ENCODE results near the gene CDHR5.

CDHR5 gene

GRCh38 chr11:592918-593317 is 31.8 kb downstream of the CDHR5 start:
- Histone ChIP-seq H3K4me1 (ENCODE audit: control insufficient read depth, low read length) (no peaks in the 10 kb centered on the region), H3F3A (ENCODE audit: control insufficient read depth, insufficient read depth) (no peaks in the 10 kb centered on the region), H3K4me2 (ENCODE audit: low read length) (no peak overlapping the region), H3K27ac (ENCODE audit: low read depth, low read length) (no peak overlapping the region), H3K9me3 (ENCODE audit: control insufficient read depth, insufficient read depth, low read length) (no peaks in the 10 kb centered on the region), H4K20me1 (ENCODE audit: control insufficient read depth, insufficient read depth, low read depth, low read length) (peaks cover 6% of the 10 kb centered on the region; the same call in 1 of the 2 replicates), H3K4me3 (ENCODE audit: low read length) (no peak overlapping the region), H3K27me3 (ENCODE audit: control insufficient read depth, low read length) (no peaks in the 10 kb centered on the region), H3K79me2 (ENCODE audit: control insufficient read depth, low read length) (peaks cover 27% of the 10 kb centered on the region), H3K9me2 (replicated peaks; ENCODE audit: control insufficient read depth, low read length) (no peaks in the 10 kb centered on the region), H3K36me3 (ENCODE audit: control insufficient read depth, low read length) (peaks cover 87% of the 10 kb centered on the region)
- no peak for TF ChIP-seq CTCF (IDR thresholded peaks at IDR 0.05; ENCODE audit: low read depth, low read length, poor library complexity, severe bottlenecking)
- no peak for TF ChIP-seq EZH2phosphoT487 (IDR thresholded peaks at IDR 0.05; ENCODE audit: borderline replicate concordance, low read length)

GRCh38 chr11:592501-592900 is 32.3 kb downstream of the CDHR5 start:
- peaks cover 31% of the 10 kb centered on the region for H3K79me2 ChIP-seq (ENCODE audit: control insufficient read depth, low read length)
- H3K4me3 ChIP-seq (ENCODE audit: low read length) = no peak overlapping the region
- H3K9me3 ChIP-seq (ENCODE audit: control insufficient read depth, insufficient read depth, low read length) = no peaks in the 10 kb centered on the region
- H3K27me3 ChIP-seq (ENCODE audit: control insufficient read depth, low read length) = no peaks in the 10 kb centered on the region
- TF ChIP-seq EZH2phosphoT487 (IDR thresholded peaks at IDR 0.05; ENCODE audit: borderline replicate concordance, low read length) = no peak
- H3K36me3 ChIP-seq (ENCODE audit: control insufficient read depth, low read length) = peaks cover 87% of the 10 kb centered on the region
- no peaks in the 10 kb centered on the region for H3K9me2 ChIP-seq (replicated peaks; ENCODE audit: control insufficient read depth, low read length)
- H4K20me1 ChIP-seq (ENCODE audit: control insufficient read depth, insufficient read depth, low read depth, low read length) = peaks cover 6% of the 10 kb centered on the region; the same call in 1 of the 2 replicates
- H3F3A ChIP-seq (ENCODE audit: control insufficient read depth, insufficient read depth) = no peaks in the 10 kb centered on the region
- no peaks in the 10 kb centered on the region for H3K4me1 ChIP-seq (ENCODE audit: control insufficient read depth, low read length)
- H3K4me2 ChIP-seq (ENCODE audit: low read length) = no peak overlapping the region
- H3K27ac ChIP-seq (ENCODE audit: low read depth, low read length) = no peak overlapping the region

GRCh38 chr11:590997-591396 is 33.8 kb downstream of the CDHR5 start:
- Histone ChIP-seq H3K36me3 (ENCODE audit: control insufficient read depth, low read length) (peaks cover 89% of the 10 kb centered on the region), H3F3A (ENCODE audit: control insufficient read depth, insufficient read depth) (no peaks in the 10 kb centered on the region), H3K27ac (ENCODE audit: low read depth, low read length) (no peak overlapping the region), H3K4me3 (ENCODE audit: low read length) (no peak overlapping the region), H3K27me3 (ENCODE audit: control insufficient read depth, low read length) (no peaks in the 10 kb centered on the region), H3K9me3 (ENCODE audit: control insufficient read depth, insufficient read depth, low read length) (no peaks in the 10 kb centered on the region), H3K4me1 (ENCODE audit: control insufficient read depth, low read length) (no peaks in the 10 kb centered on the region), H3K4me2 (ENCODE audit: low read length) (no peak overlapping the region), H4K20me1 (ENCODE audit: control insufficient read depth, insufficient read depth, low read depth, low read length) (peaks cover 6% of the 10 kb centered on the region; the same call in 1 of the 2 replicates), H3K79me2 (ENCODE audit: control insufficient read depth, low read length) (peaks cover 40% of the 10 kb centered on the region), H3K9me2 (replicated peaks; ENCODE audit: control insufficient read depth, low read length) (no peaks in the 10 kb centered on the region)
- TF ChIP-seq EZH2phosphoT487 (IDR thresholded peaks at IDR 0.05; ENCODE audit: borderline replicate concordance, low read length) = no peak
- TF ChIP-seq CTCF (IDR thresholded peaks at IDR 0.05; ENCODE audit: low read depth, low read length, poor library complexity, severe bottlenecking) = no peak

GRCh38 chr11:589798-590197 is 35.0 kb downstream of the CDHR5 start:
- no peak overlapping the region for H3K4me3 ChIP-seq (ENCODE audit: low read length)
- TF ChIP-seq CTCF (IDR thresholded peaks at IDR 0.05; ENCODE audit: low read depth, low read length, poor library complexity, severe bottlenecking) (no peak), EZH2phosphoT487 (IDR thresholded peaks at IDR 0.05; ENCODE audit: borderline replicate concordance, low read length) (no peak)
- no peaks in the 10 kb centered on the region for H3K9me2 ChIP-seq (replicated peaks; ENCODE audit: control insufficient read depth, low read length)
- H3K4me2 ChIP-seq (ENCODE audit: low read length) = no peak overlapping the region
- peaks cover 42% of the 10 kb centered on the region for H3K79me2 ChIP-seq (ENCODE audit: control insufficient read depth, low read length)
- no peaks in the 10 kb centered on the region for H3K4me1 ChIP-seq (ENCODE audit: control insufficient read depth, low read length)
- no peaks in the 10 kb centered on the region for H3K27me3 ChIP-seq (ENCODE audit: control insufficient read depth, low read length)
- no peaks in the 10 kb centered on the region for H3F3A ChIP-seq (ENCODE audit: control insufficient read depth, insufficient read depth)
- no peaks in the 10 kb centered on the region for H3K9me3 ChIP-seq (ENCODE audit: control insufficient read depth, insufficient read depth, low read length)
- no peak overlapping the region for H3K27ac ChIP-seq (ENCODE audit: low read depth, low read length)
- H3K36me3 ChIP-seq (ENCODE audit: control insufficient read depth, low read length) = peaks cover 80% of the 10 kb centered on the region
- H4K20me1 ChIP-seq (ENCODE audit: control insufficient read depth, insufficient read depth, low read depth, low read length) = peaks cover 10% of the 10 kb centered on the region
